ENCODE data around the gene SYNPO.

DNA sequence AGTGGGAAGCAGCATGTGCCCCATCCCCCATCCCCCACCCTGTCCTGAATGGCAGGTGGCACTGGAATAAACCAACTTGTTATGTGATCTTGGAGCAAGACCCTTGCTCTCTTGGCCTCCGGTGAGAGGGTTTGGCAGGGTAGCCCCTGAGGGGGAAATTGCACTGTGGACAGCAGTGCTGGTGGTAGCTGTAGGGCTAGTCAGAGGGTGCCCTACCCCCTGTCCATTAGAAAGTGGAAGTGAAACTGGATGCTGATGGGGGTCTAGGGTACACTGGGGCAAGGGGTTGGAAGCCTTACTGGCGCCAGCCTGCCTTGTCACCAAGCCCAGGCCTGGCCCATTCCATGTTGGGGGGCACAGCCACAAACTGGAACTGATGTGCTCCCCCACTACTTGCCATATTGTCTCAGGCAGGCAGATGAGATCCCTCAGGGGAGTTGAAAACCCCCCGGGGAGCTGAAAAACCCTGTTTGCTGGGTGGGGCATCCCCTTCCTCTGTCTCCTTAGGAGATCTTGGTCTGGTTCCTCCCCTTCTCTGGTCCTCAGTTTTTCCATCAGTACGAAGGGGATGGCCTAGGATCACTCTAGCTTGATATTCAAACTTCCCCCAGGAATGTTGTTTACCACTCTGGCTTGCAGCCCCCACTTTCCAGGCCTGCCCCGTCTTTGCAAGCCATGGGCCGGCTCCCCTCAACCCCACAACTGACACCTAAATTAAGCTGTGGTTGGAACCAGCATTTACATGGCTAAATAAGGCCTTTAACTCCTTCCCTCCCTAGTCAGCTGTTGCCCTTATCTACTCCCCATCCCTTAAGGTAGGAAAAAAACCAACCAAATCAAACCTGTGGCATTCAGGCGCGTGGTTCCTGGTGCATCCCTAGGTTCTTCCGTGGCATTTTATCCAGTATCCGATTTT is 14.4 kb upstream of the SYNPO start:
- TF ChIP-seq, protein P1, sequence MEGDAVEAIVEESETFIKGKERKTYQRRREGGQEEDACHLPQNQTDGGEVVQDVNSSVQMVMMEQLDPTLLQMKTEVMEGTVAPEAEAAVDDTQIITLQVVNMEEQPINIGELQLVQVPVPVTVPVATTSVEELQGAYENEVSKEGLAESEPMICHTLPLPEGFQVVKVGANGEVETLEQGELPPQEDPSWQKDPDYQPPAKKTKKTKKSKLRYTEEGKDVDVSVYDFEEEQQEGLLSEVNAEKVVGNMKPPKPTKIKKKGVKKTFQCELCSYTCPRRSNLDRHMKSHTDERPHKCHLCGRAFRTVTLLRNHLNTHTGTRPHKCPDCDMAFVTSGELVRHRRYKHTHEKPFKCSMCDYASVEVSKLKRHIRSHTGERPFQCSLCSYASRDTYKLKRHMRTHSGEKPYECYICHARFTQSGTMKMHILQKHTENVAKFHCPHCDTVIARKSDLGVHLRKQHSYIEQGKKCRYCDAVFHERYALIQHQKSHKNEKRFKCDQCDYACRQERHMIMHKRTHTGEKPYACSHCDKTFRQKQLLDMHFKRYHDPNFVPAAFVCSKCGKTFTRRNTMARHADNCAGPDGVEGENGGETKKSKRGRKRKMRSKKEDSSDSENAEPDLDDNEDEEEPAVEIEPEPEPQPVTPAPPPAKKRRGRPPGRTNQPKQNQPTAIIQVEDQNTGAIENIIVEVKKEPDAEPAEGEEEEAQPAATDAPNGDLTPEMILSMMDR (IDR thresholded peaks at IDR 0.05) = no peak
- no peak for TF ChIP-seq POLR2AphosphoS5 (IDR thresholded peaks at IDR 0.05)
